Fibroblast of pulmonary artery (primary cell): Measurements from ENCODE around the gene NARF.

Experiments used
- DNase-seq: peaks from one replicate; pipeline ENCODE4 v3.0.0-alpha.2; 2010; ENCODE audit warnings: low read depth
- H3K4me3 ChIP-seq: replicated peaks from 2 replicates; pipeline ENCODE4 v1.5.1; 2011; ENCODE audit warnings: low read depth, mild to moderate bottlenecking, control low read depth, low read length, moderate library complexity
- CTCF ChIP-seq: IDR thresholded peaks from 2 replicates; pipeline ENCODE4 v1.5.1; 2011; ENCODE audit warnings: mild to moderate bottlenecking, control low read depth, low read length, inconsistent platforms; ENCODE audit errors: missing control alignments

NARF gene

DNA sequence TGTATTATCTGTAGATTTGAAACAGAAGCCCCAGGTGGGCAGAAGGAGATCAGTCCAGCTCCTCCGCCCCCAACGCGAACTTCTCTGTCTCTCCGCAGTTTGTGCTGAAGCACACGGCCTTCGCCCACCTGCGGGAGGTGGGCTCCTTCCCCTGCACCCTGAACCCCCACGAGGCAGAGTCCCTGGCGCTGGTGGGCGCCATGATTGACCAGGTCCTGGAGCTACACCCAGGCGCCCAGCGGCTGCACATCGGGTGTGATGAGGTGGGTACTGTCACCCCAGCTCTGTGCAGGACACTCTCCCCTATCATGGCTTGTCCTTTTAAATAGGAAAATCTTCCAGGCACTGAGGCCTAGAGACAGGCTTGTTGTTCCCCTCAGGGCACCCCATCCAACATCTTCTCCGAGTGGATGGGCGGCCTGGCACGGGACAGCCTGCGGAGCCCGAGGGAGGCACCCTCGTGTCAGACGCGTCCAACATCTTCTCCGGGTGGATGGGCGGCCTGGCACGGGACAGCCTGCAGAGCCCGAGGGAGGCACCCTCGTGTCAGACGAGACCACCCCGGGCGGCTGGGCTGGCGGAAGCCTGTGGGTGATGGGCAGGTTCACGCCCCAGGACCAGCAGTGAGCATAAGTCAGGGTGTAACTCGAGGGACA is 24.9 kb upstream of the NARF start:
- DNase-seq = no peak
- no peak overlapping the region for H3K4me3 ChIP-seq
- no peak for TF ChIP-seq CTCF

GRCh38 chr17:82434216-82434565 is 24.4 kb upstream of the NARF start:
- H3K4me3 ChIP-seq = no peak overlapping the region
- no peak for DNase-seq
- no peak for TF ChIP-seq CTCF

GRCh38 chr17:82435103-82435502 is 23.4 kb upstream of the NARF start:
- no peak for TF ChIP-seq CTCF
- H3K4me3 ChIP-seq = no peak overlapping the region
- DNase-seq = no peak

- TF ChIP-seq CTCF = no peak
- no peak for DNase-seq
- H3K4me3 ChIP-seq = no peak overlapping the region
Observed at GRCh38 chr17:82435601-82436583, 22.6 kb upstream of the NARF start.

- H3K4me3 ChIP-seq = no peak overlapping the region
- DNase-seq = no peak
- TF ChIP-seq CTCF = no peak
Observed at GRCh38 chr17:82436601-82437324, 21.8 kb upstream of the NARF start.

DNA sequence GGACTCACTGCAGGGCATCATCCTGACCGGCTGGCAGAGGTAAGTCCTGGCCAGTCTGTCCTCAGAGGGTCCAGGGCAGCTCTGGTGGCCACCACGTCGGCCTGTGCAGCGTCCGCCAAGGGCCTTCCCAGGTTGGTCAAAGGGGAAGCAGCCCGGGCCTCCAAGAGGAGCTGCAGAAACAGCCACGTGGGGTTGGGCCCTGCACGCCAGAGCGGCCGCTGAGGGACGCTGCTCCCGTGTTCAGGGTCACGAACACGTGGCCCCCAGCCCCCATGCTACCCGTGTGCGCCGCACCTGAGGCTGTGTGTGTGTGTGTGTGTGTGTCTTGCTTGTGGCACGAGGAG is 21.2 kb upstream of the NARF start:
- H3K4me3 ChIP-seq = no peak overlapping the region
- no peak for TF ChIP-seq CTCF
- no peak for DNase-seq
